Hematopoietic multipotent progenitor cell (in vitro differentiated cells): ENCODE measurements around the gene SLC7A5. TPM values are rescaled to one million over a fixed set of nuclear protein-coding genes. Genes with fewer than 3 reads are reported as not detected.

Experiments
- small RNA-seq: library from RNA; depleted of rRNA; stranded (forward); fragments of <200 nt; gene quantifications from one replicate; pipeline ENCODE3, GENCODE V24; 2012
- total RNA-seq: library from RNA; depleted of rRNA; stranded (reverse); fragments of >200 nt; gene quantifications from one replicate; pipeline ENCODE4 v1.2.3, GENCODE V29; 2012

The SLC7A5 gene
- total RNA-seq, 1 donor, result 24.8 TPM

Small RNA genes lying within 50 kb of the gene (small RNA-seq; reads per million reads assigned to genes)
- not detected for gene MIR6775

Other genes starting within 250 kb of the SLC7A5 start
- 27.7 TPM for gene KLHDC4, start 103.5 kb downstream of the SLC7A5 start, total RNA-seq
- gene CA5A, start 67.0 kb upstream of the SLC7A5 start, total RNA-seq, result not detected
- 74.1 TPM for gene BANP, start 81.9 kb upstream of the SLC7A5 start, total RNA-seq